NCI-H128 (cell line): ENCODE measurements around the gene MTSS2.
"Not testable (repeated sequence)": the region's sequence is repeated elsewhere in the genome, so short reads cannot be mapped to it uniquely, and the experiment has no call there.

Experiments
- DNase-seq: peaks from one replicate; lab custom pipeline; 2025; ENCODE audit not compliant: unreplicated experiment; lab: John Stamatoyannopoulos, UW

MTSS2 gene

GRCh38 chr16:70676675-70677498, 9.0 kb downstream of the MTSS2 start:
- no peak for DNase-seq

GRCh38 chr16:70675851-70676513, 9.9 kb downstream of the MTSS2 start:
- DNase-seq, result no peak

- DNase-seq, result no peak
Observed at GRCh38 chr16:70674221-70675014, 11.4 kb downstream of the MTSS2 start.

- not testable (repeated sequence) for DNase-seq
Observed at GRCh38 chr16:70670938-70671337, 14.9 kb downstream of the MTSS2 start.

GRCh38 chr16:70670175-70670574, 15.7 kb downstream of the MTSS2 start:
- DNase-seq, result no peak

- no peak for DNase-seq
Observed at GRCh38 chr16:70665806-70666735, 19.8 kb downstream of the MTSS2 start.

GRCh38 chr16:70665113-70665694, 20.6 kb downstream of the MTSS2 start:
- no peak for DNase-seq

GRCh38 chr16:70664325-70665112, 21.3 kb downstream of the MTSS2 start:
- DNase-seq, result no peak

GRCh38 chr16:70663524-70664324, 22.1 kb downstream of the MTSS2 start:
- no peak for DNase-seq

- no peak for DNase-seq
Observed at GRCh38 chr16:70662991-70663523, 22.8 kb downstream of the MTSS2 start.

- DNase-seq, result no peak
Observed at GRCh38 chr16:70661918-70662641, 23.8 kb downstream of the MTSS2 start.

GRCh38 chr16:70661534-70661917, 24.3 kb downstream of the MTSS2 start:
- DNase-seq, result no peak

- no peak for DNase-seq
Observed at GRCh38 chr16:70660672-70661350, 25.0 kb downstream of the MTSS2 start.

- no peak for DNase-seq
Observed at GRCh38 chr16:70659953-70660671, 25.7 kb downstream of the MTSS2 start.

- no peak for DNase-seq
Observed at GRCh38 chr16:70659546-70659945, 26.3 kb downstream of the MTSS2 start.

GRCh38 chr16:70658921-70659320, 26.9 kb downstream of the MTSS2 start:
- no peak for DNase-seq

- no peak for DNase-seq
Observed at GRCh38 chr16:70657956-70658355, 27.9 kb downstream of the MTSS2 start.
